Stimulated activated CD4-positive, alpha-beta T cell treated with anti-CD3 and anti-CD28 coated beads, Interleukin-15, amount 100 ng/mL, for 1 hour (primary cell): ENCODE results near the gene ACTR1A.
"Not testable (repeated sequence)": the region's sequence is repeated elsewhere in the genome, so short reads cannot be mapped to it uniquely, and the experiment has no call there.

Experiments used
- DNase-seq, 2 donors: peaks; one replicate each; pipeline ENCODE4 v3.0.0-alpha.2; 2020; ENCODE audit warnings: low read depth in 1 of 2, low spot score in 1 of 2

ACTR1A gene

GRCh38 chr10:102515724-102516123 is 13.2 kb upstream of the ACTR1A start:
- no peak for DNase-seq

- DNase-seq, result no peak
These were observed 12.2 kb upstream of the ACTR1A start for GRCh38 chr10:102514487-102515311.

DNA sequence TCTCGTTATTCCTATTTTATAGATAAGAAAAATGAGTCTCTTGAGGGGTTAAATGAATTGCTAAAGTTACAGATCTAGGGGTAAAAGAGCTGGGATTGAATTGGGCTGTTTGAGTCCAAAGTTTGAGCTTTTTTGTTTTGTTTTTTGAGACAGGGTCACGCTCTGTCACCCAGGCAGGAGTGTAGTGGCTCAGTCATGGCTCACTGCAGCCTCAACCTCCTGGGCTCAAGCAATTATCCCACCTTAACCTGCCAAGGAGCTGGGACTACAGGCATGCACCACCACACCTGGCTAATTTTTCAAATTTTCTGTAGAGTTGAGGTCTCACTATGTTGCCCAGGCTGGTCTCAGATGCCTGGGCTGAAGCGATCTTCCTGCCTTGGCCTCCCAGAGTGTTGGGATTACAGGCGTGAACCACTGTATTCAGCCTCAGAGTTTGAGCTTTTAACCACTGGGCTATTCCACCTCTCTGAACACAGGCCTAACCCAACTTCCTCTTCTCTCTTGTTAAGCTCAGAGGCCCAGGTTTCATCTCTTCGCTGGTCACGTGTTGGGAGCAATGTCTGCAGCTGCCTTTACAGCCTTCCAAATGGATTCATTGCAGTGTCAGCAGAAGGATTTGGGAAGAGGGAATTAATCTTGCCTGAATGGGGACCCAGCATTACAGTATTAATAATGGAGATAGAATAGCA is 9.2 kb upstream of the ACTR1A start:
- DNase-seq, result no peak

- no peak for DNase-seq
These were observed 6.9 kb upstream of the ACTR1A start for GRCh38 chr10:102509387-102509786.

DNA sequence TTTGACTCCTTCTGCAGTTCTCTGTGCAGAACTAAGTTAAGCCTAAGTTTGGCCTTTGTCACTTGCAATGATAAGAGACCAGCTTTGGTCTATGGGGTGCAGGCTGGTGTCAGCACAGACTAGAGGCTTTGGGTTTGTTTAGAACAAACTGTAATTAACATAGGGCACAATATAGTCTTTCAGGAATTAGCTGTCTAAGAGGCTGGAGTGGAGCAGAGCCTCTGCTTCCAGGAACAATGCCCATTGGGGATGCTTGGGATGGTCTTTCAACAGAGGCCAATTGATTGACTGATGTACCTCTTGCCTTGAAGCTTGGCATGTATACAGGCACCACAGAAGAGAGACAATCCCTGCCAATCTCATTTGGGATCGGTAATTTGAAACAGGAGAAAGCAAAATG is 6.0 kb upstream of the ACTR1A start:
- no peak for DNase-seq

GRCh38 chr10:102507521-102507920 is 5.0 kb upstream of the ACTR1A start:
- DNase-seq, result no peak

DNA sequence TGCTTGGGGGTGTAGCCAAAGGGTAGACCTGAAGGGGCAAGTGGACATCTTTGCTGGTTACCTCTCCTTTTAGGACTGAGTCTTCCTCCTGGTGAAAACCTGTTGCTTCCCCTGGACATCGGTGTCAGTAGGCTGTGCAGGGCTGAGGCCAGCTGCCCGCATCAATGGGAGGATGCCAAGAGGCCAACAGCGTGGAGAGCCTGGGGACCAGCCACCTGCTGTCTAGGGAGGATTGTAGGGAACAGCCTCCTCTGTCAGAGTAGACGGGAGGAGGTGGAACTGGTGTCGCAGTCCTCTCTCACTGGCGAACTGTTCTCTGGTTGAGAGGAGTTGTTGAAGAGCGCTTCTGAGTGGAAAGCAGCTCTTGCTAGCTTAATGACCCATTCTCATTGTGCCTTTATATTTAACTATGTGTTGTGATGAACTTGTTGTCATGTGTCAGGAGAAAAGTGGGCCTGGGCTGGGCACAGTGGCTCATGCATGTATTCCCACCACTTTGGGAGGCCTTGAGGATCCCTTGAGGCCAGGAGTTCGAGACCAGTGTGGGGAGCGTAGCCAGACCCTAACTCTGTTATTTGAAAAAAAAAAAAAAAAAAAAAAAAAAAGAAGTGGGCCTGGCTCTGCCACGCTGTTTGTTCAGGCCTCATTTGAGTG is 3.1 kb upstream of the ACTR1A start:
- no peak for DNase-seq

DNA sequence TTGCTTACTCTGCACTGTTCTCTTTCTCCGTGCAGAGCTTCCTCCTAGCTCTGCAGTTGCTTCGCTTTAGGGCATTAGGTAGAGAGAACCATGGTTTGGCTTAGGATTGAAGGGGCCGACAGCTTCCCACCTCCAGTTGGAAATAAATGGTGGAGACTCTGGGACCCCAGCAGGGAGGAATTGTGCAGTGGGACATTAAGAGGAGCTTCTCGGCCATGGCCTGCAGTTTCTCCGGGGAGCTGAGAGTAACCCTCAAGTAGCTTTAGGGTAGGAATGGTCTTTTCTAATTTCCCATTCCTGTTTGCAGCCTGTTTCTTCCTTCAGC is 2.4 kb upstream of the ACTR1A start:
- no peak for DNase-seq

- peak in 1 of 2 donors; percentile 13 for DNase-seq
These were observed 1.9 kb upstream of the ACTR1A start for GRCh38 chr10:102504179-102504975.

GRCh38 chr10:102503264-102504178 is 1.0 kb upstream of the ACTR1A start, which contains the start of gene SUFU:
TSS of gene SUFU (plus strand) at chr10:102503972. CDS start at chr10:102504153, 181 bp downstream.
- peak; percentile 96 for DNase-seq

- DNase-seq, result peak; percentile 92 to 96
These were observed 529 bp downstream of the ACTR1A start for GRCh38 chr10:102502029-102502336.

- DNase-seq, result no peak
These were observed 1.1 kb downstream of the ACTR1A start for GRCh38 chr10:102501201-102502028.

DNA sequence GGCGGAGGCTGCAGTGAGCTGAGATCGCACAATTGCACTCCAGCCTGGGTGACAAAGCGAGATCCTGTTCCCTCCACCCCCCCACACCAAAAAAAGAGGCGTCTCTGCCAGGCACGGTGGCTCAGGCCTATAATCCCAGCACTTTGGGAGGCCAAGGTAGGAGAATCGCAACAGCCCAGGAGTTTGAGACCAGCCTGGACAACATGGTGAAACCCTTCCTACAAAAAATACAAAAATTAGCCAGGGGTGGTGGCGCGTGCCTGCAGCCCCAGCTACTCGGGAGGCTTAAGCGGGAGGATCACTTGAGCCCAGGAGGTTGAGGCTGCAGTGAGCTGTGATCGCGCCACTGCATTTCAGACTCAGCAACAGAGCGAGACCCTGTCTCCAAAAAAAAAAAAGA is 1.8 kb downstream of the ACTR1A start:
- not testable (repeated sequence) for DNase-seq

GRCh38 chr10:102499356-102499755 is 3.2 kb downstream of the ACTR1A start:
- no peak for DNase-seq

DNA sequence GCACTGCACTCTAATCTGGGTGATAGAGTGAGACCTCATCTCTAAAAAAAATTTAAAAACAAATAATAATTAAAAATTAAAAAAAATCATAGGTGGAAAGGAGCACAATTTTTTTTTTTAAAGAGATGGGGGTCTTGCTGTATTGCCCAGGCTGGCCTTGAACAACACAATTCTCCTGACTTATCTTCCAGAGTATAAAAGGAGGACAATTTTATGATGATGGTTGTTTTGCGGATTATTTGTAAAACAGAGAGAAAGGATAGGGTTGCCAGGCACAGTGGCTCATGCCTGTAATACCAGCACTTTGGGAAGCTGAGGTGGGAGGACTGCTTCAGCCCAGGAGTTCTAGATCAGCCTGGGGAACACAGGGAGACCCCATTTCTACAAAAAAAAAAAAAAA is 5.0 kb downstream of the ACTR1A start:
- DNase-seq, result no peak

- no peak for DNase-seq
These were observed 8.7 kb downstream of the ACTR1A start for GRCh38 chr10:102493771-102494170.

- no peak for DNase-seq
These were observed 9.5 kb downstream of the ACTR1A start for GRCh38 chr10:102492983-102493382.

- no peak for DNase-seq
These were observed 10.1 kb downstream of the ACTR1A start for GRCh38 chr10:102492344-102492939.

- no peak for DNase-seq
These were observed 11.4 kb downstream of the ACTR1A start for GRCh38 chr10:102491136-102491535.
